GM23338 (cell line): ENCODE results near the gene FKBP5.

ENCODE experiments used
- CREB1 ChIP-seq: fragments of 250-450 bp; sonication (Bioruptor Pico); IDR thresholded peaks from 2 replicates; pipeline ENCODE4 v1.5.0; 2020; ENCODE audit warnings: low read depth, mild to moderate bottlenecking, moderate library complexity
- CTCF ChIP-seq, 2 experiments: fragments of 200-600 bp in 1 of 2; sonication (generic) in 1 of 2; conservative IDR thresholded peaks; 2 replicates each; pipeline versions ENCODE4 v1.5.1 to v1.6.1; 2016 to 2017; ENCODE audit warnings: antibody characterized with exemption in 2 of 2, low read depth in 2 of 2, mild to moderate bottlenecking in 2 of 2, moderate library complexity in 1 of 2
- ETS1 ChIP-seq: IDR thresholded peaks from 2 replicates; pipeline ENCODE4 v1.6.1; 2016; ENCODE audit warnings: antibody characterized with exemption
- EZH2 ChIP-seq: fragments of 200-600 bp; sonication (generic); IDR thresholded peaks from one replicate; pipeline ENCODE4 v1.8.0; 2017; ENCODE audit warnings: antibody characterized with exemption, mild to moderate bottlenecking, low read depth; ENCODE audit not compliant: unreplicated experiment
- EZH2phosphoT487 ChIP-seq: fragments of 200-600 bp; sonication (generic); IDR thresholded peaks from one replicate; pipeline ENCODE4 v1.8.1; 2018; ENCODE audit warnings: antibody characterized with exemption; ENCODE audit not compliant: unreplicated experiment
- JUNB ChIP-seq: IDR thresholded peaks from one replicate; pipeline ENCODE4 v1.6.1; 2016; ENCODE audit warnings: antibody characterized with exemption; ENCODE audit not compliant: unreplicated experiment
- NANOG ChIP-seq: IDR thresholded peaks from 2 replicates; pipeline ENCODE4 v1.6.1; 2016; ENCODE audit warnings: antibody characterized with exemption, borderline replicate concordance
- POLR2AphosphoS5 ChIP-seq: IDR thresholded peaks from 2 replicates; pipeline ENCODE4 v1.6.1; 2016; ENCODE audit warnings: antibody characterized with exemption, low read depth
- REST ChIP-seq: IDR thresholded peaks from one replicate; pipeline ENCODE4 v1.6.1; 2018; ENCODE audit warnings: antibody characterized with exemption; ENCODE audit not compliant: unreplicated experiment
- ZNF114 ChIP-seq: fragments of 250-450 bp; sonication (Bioruptor Pico); IDR thresholded peaks from 2 replicates; pipeline ENCODE4 v1.5.0; 2020; ENCODE audit warnings: mild to moderate bottlenecking, moderate library complexity
- ZNF331 ChIP-seq: fragments of 250-450 bp; sonication (Bioruptor Pico); IDR thresholded peaks from 2 replicates; pipeline ENCODE4 v1.5.0; 2020; ENCODE audit warnings: low read depth, mild to moderate bottlenecking, moderate library complexity
- ZNF462 ChIP-seq: fragments of 250-450 bp; sonication (Bioruptor Pico); IDR thresholded peaks from 2 replicates; pipeline ENCODE4 v1.5.0; 2020; ENCODE audit warnings: mild to moderate bottlenecking, moderate library complexity

GRCh38 chr6:35592178-35592577 is 96.5 kb downstream of the FKBP5 start:
- TF ChIP-seq CTCF (conservative IDR thresholded peaks at IDR 0.05; ENCODE audit: low read depth in 2 of 2) (no peak), POLR2AphosphoS5 (no peak), EZH2 (no peak), JUNB (no peak), REST (no peak), ETS1 (no peak), CREB1 (no peak), EZH2phosphoT487 (no peak), ZNF331 (CRISPR knock-in tag) (no peak), ZNF114 (no peak), NANOG (no peak), ZNF462 (no peak)
